Kidney (tissue), 14 donors: Measurements from ENCODE around the gene SMIM24. TPM values are rescaled to one million over a fixed set of nuclear protein-coding genes. Genes with fewer than 3 reads are reported as not detected.

Experiments
- DNase-seq, 5 donors: peaks; one replicate each; pipeline ENCODE4 v3.0.0-alpha.2; 2013 to 2020
- FAIRE-seq: peaks from 2 replicates; lab custom pipeline; 2012; peaks lifted over from hg19 to GRCh38; lab: Jason Lieb, UNC
- H3K27ac ChIP-seq, 2 donors: one replicate each; pipeline ENCODE4 v1.7.0; 2013; ENCODE audit warnings: low read depth in 2 of 2, low read length in 2 of 2, inconsistent platforms in 1 of 2
- H3K27me3 ChIP-seq: one replicate; pipeline ENCODE4 v1.7.1; 2013; ENCODE audit warnings: low read length, inconsistent platforms; ENCODE audit not compliant: control insufficient read depth, insufficient read depth
- H3K36me3 ChIP-seq, 3 donors: one replicate each; pipeline versions ENCODE4 v1.7.0 to v1.7.1; 2013; ENCODE audit warnings: low read length in 3 of 3, control low read depth in 1 of 3, inconsistent platforms in 1 of 3; ENCODE audit not compliant: insufficient read depth in 3 of 3, control insufficient read depth in 2 of 3
- H3K4me1 ChIP-seq, 3 donors: one replicate each; pipeline versions ENCODE4 v1.7.0 to v1.7.1; 2013; ENCODE audit warnings: low read length in 3 of 3, inconsistent platforms in 1 of 3, low read depth in 1 of 3; ENCODE audit not compliant: control insufficient read depth in 2 of 3, insufficient read depth in 2 of 3
- H3K4me3 ChIP-seq, 3 donors: one replicate each; pipeline versions ENCODE4 v1.7.0 to v1.8.1; 2013; ENCODE audit warnings: low read length in 3 of 3, control low read depth in 1 of 3, inconsistent platforms in 1 of 3
- H3K9ac ChIP-seq, 3 donors: one replicate each; pipeline versions ENCODE4 v1.7.0 to v1.7.1; 2013; ENCODE audit warnings: low read length in 3 of 3, control low read depth in 1 of 3, inconsistent platforms in 1 of 3
- H3K9me3 ChIP-seq, 3 donors: one replicate each; pipeline versions ENCODE4 v1.7.0 to v1.7.1; 2013; ENCODE audit warnings: low read length in 3 of 3, control low read depth in 1 of 3, inconsistent platforms in 1 of 3; ENCODE audit not compliant: control insufficient read depth in 2 of 3, insufficient read depth in 1 of 3
- intact Hi-C: fragments of 100-400 bp; cut with DNase I; formaldehyde crosslinking; loops from one replicate; pipeline ENCODE4 v1.11.1; 2022
- polyA plus RNA-seq: library from polyadenylated mRNA; stranded (reverse); fragments of 350-450 nt; fragmentation: Illumina TruSeq; extraction: RNeasy Lipid Tissue Mini Kit (QIAGEN cat#74804); gene quantifications from one replicate; pipeline ENCODE4 v1.2.3, GENCODE V29; 2014; ENCODE audit warnings: low read depth, low replicate concordance; ENCODE audit not compliant: insufficient read depth
- total RNA-seq: library from RNA; stranded (reverse); fragmentation: NEBNext Ultra II Directional; extraction: Animal tissue kit (Norgen Biotek cat#: 25700); gene quantifications from one replicate; pipeline ENCODE4 v1.2.1, GENCODE V29; 2021
- TF ChIP-seq, protein P1 (sequence below): IDR thresholded peaks from 3 replicates; pipeline ENCODE4 v1.5.1; 2012; ENCODE audit warnings: mild to moderate bottlenecking, moderate library complexity, borderline replicate concordance; ENCODE audit not compliant: insufficient read depth; ENCODE audit errors: extremely low read depth
- donor health status: control.
- donor health status: control.
- donor health status: control.
- donor health status: control.
- donor health status: control.
- donor health status: DM: yes; HTN: yes; CAD: no.
- donor health status: Normal renal cell carcinoma (clear cell type).

Gene SMIM24
- total and polyA plus RNA-seq, 2 donors from 2014 or later = 49.8 to 1,108 TPM

DNA sequence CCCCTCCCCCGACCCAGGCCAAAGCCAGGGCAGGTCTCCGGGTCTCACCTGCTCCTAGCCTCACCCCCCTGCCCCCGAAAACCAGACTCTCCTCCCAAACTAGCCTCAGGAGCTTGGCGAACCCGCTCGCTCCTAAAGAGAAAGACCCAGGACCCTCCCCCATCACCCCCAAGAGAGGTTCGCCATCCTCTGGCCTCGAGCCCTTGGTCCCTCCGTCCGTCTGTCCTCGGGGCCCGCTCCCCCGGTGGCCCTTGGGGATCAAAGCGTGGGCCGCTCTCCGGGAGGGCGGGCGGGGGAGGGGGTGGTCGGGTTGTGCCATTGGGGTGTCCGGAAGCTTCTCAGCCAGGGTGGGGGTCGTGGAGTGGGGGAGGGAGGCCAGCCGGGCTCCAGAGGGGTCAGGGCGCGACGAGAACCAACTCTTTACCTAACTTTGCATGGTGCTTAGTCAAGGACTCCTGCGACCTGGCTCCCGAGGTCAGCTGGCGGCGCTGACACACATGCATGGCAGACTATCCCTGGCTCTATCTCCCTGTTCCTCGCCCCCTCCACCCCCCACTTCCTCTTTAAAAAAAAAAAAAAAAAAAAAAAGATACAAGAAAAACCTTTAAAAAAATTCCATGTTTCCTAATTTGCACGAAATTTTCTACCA lies 15.6 kb downstream of the SMIM24 start:
- DNase-seq = no peak
- H3K27me3 ChIP-seq = no peaks in the 10 kb centered on the region
- H3K9ac ChIP-seq = no peak overlapping the region
- no peak for FAIRE-seq
- H3K9me3 ChIP-seq = no peaks in the 10 kb centered on the region
- H3K27ac ChIP-seq = no peak overlapping the region
- no peak overlapping the region for H3K4me3 ChIP-seq
- peaks cover 0 to 5% (median 5%) of the 10 kb centered on the region in 3 donors for H3K4me1 ChIP-seq
- TF ChIP-seq, protein P1, sequence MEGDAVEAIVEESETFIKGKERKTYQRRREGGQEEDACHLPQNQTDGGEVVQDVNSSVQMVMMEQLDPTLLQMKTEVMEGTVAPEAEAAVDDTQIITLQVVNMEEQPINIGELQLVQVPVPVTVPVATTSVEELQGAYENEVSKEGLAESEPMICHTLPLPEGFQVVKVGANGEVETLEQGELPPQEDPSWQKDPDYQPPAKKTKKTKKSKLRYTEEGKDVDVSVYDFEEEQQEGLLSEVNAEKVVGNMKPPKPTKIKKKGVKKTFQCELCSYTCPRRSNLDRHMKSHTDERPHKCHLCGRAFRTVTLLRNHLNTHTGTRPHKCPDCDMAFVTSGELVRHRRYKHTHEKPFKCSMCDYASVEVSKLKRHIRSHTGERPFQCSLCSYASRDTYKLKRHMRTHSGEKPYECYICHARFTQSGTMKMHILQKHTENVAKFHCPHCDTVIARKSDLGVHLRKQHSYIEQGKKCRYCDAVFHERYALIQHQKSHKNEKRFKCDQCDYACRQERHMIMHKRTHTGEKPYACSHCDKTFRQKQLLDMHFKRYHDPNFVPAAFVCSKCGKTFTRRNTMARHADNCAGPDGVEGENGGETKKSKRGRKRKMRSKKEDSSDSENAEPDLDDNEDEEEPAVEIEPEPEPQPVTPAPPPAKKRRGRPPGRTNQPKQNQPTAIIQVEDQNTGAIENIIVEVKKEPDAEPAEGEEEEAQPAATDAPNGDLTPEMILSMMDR = no peak
- peaks cover 0 to 4% (median 0%) of the 10 kb centered on the region in 3 donors for H3K36me3 ChIP-seq
- intact Hi-C loops = no loop called here

DNA sequence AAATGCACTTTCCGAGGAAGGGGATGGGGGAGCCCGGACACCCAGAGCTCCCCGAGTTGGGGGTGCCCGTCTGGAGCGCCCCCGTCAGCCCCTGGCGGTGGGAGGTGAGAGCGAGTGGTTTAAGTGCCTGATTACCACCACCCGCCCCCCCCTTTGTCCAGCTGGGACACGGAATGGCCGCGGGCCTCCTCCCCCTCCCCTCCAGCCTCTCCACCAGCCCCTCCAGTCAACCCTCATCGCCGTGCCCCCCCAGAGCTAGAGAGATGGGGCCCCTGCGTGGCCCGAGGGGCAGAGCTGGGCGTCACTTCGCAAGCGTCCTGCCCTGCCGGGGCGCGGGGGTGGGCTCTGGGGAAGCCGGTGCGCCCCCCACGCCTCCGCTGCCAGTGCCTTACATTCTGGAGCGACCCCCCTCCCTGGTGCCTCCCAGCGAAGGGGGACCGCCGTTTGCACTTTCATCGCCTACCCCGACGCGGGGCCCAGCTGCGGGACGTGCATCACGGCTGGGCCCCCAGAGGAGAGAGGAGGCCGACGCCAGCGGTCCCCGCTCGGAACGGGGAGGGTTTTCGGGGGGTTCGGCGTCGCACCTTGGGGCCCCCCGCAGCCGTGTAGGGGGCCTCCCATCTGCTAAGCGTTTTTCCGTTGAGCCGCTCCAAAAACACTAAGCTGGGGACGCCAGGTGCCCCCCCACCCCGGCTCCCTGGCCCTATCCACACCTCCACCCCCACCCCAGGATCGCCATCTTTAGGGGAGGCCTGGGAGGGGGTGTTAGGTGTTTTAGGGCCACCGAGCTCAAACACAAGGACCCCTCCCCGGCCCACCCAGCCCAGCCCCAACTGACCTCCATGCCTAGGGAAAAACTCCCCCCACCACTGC lies 16.4 kb downstream of the SMIM24 start:
- no peaks in the 10 kb centered on the region for H3K9me3 ChIP-seq
- peaks cover 0 to 11% (median 11%) of the 10 kb centered on the region in 3 donors for H3K4me1 ChIP-seq
- H3K4me3 ChIP-seq = no peak overlapping the region
- intact Hi-C loops = no loop called here
- H3K27ac ChIP-seq = no peak overlapping the region
- no peak overlapping the region for H3K9ac ChIP-seq
- H3K36me3 ChIP-seq = peaks cover 0 to 4% (median 0%) of the 10 kb centered on the region in 3 donors
- TF ChIP-seq, protein P1 = no peak
- no peaks in the 10 kb centered on the region for H3K27me3 ChIP-seq
- DNase-seq (peak in 1 of 5 donors; percentile 46), FAIRE-seq (no peak)

DNA sequence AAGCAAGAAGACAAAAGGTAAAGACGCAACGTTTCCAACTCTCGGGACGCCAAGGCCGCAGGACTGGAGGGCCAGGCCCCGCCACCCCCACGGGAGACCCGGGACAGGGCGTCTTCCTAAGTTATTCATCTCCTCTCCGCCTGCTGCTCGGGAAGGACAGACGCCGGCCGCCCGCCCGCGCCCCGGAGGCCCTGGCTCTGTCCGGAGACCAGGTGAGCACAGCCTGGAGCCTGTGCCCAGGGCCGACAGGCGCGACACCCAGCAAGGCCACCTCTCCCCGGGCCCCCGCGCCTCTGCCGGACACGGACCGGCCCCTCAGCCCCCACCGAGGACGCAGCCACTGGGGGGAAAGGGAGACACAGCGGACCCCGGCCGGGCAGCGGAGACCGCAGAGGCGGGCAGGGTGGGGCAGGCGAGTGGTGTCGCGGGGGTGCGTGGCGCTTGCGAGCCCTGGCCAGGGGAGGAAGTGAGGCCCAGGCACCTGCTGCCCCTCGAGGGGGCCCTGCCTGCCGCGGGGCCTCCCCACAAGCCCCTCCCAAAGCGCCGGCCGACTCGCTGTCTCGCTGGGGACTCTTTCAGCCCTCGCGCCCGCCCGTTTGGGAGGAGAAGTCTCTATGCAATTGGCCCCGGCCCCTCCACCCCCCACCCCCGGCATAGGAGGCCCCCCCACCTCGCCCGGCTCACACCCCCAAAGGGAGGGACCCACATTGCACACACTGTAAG lies 17.2 kb downstream of the SMIM24 start:
- FAIRE-seq = no peak

More for the DNA sequence above, 17.2 kb downstream of the SMIM24 start:
- H3K27ac ChIP-seq = no peak overlapping the region
- H3K9me3 ChIP-seq = no peaks in the 10 kb centered on the region
- DNase-seq = peak in 2 of 5 donors; percentile 39 to 50
- no peaks in the 10 kb centered on the region for H3K27me3 ChIP-seq
- H3K9ac ChIP-seq = no peak overlapping the region
- H3K4me3 ChIP-seq = no peak overlapping the region
- intact Hi-C loops = no loop called here
- peaks cover 0 to 4% (median 0%) of the 10 kb centered on the region in 3 donors for H3K36me3 ChIP-seq
- TF ChIP-seq, protein P1 = no peak
- peaks cover 0 to 18% (median 18%) of the 10 kb centered on the region in 3 donors for H3K4me1 ChIP-seq
